HepG2 (cell line): ENCODE data around the gene COQ9. TPM values are rescaled to one million over a fixed set of nuclear protein-coding genes. Genes with fewer than 3 reads are reported as not detected.

Source experiments
- BRF2 ChIP-seq: sonication (generic); formaldehyde crosslinking; IDR thresholded peaks from 2 replicates; pipeline ENCODE4 v1.8.1; 2022; ENCODE audit warnings: mild to moderate bottlenecking, missing genetic modification reagents
- ELF4 ChIP-seq: sonication (generic); formaldehyde crosslinking; IDR thresholded peaks from 2 replicates; pipeline ENCODE4 v1.5.0; 2020; ENCODE audit warnings: missing genetic modification reagents, mild to moderate bottlenecking, moderate library complexity, borderline replicate concordance
- HOXA3 ChIP-seq: sonication (generic); formaldehyde crosslinking; IDR thresholded peaks from 2 replicates; pipeline ENCODE4 v1.5.0; 2020; ENCODE audit warnings: missing genetic modification reagents
- IKZF5 ChIP-seq: IDR thresholded peaks from 2 replicates; pipeline ENCODE4 v1.6.1; 2018; ENCODE audit warnings: missing genetic modification reagents, mild to moderate bottlenecking, missing compliant biosample characterization
- NFAT5 ChIP-seq: sonication (generic); formaldehyde crosslinking; IDR thresholded peaks from 2 replicates; pipeline ENCODE4 v1.4.0; 2020; ENCODE audit warnings: missing genetic modification reagents
- SMARCE1 ChIP-seq: fragments of 450-650 bp; IDR thresholded peaks from 2 replicates; pipeline ENCODE4 v1.6.1; 2017; ENCODE audit warnings: borderline replicate concordance
- SRY ChIP-seq: sonication (generic); formaldehyde crosslinking; IDR thresholded peaks from 2 replicates; pipeline ENCODE4 v1.8.0; 2022; ENCODE audit warnings: mild to moderate bottlenecking, missing genetic modification reagents
- TCF7L2 ChIP-seq: IDR thresholded peaks from 2 replicates; pipeline ENCODE4 v1.6.1; 2011; ENCODE audit warnings: mild to moderate bottlenecking, low read depth, low read length, moderate library complexity
- THAP11 ChIP-seq: IDR thresholded peaks from 2 replicates; pipeline ENCODE4 v1.6.1; 2016; ENCODE audit warnings: missing biosample characterization, missing genetic modification reagents
- U2AF1 ChIP-seq: fragments of 200-400 bp; formaldehyde crosslinking; optimal IDR thresholded peaks from 2 replicates; pipeline ENCODE3; 2017; ENCODE audit warnings: mild to moderate bottlenecking, low read depth, low read length
- ZBTB26 ChIP-seq: IDR thresholded peaks from 2 replicates; pipeline ENCODE4 v1.6.1; 2016; ENCODE audit warnings: missing compliant biosample characterization, missing genetic modification reagents, borderline replicate concordance
- ZFP90 ChIP-seq: sonication (generic); formaldehyde crosslinking; IDR thresholded peaks from 2 replicates; pipeline ENCODE4 v1.8.0; 2022; ENCODE audit warnings: missing genetic modification reagents, mild to moderate bottlenecking, inconsistent platforms, borderline replicate concordance
- ZKSCAN1 ChIP-seq: fragments of 150-350 bp; IDR thresholded peaks from 2 replicates; pipeline ENCODE4 v1.6.1; 2014; ENCODE audit warnings: low read length
- ZMYM4 ChIP-seq: sonication (generic); formaldehyde crosslinking; IDR thresholded peaks from 2 replicates; pipeline ENCODE4 v1.8.1; 2023; ENCODE audit warnings: mild to moderate bottlenecking, missing genetic modification reagents
- ZNF564 ChIP-seq: sonication (generic); formaldehyde crosslinking; IDR thresholded peaks from 2 replicates; pipeline ENCODE4 v1.8.1; 2023; ENCODE audit warnings: mild to moderate bottlenecking, missing genetic modification reagents
- ZNF572 ChIP-seq: sonication (generic); formaldehyde crosslinking; IDR thresholded peaks from 2 replicates; pipeline ENCODE4 v1.5.1; 2020; ENCODE audit warnings: mild to moderate bottlenecking, missing genetic modification reagents
- ZNF597 ChIP-seq: sonication (generic); formaldehyde crosslinking; IDR thresholded peaks from 2 replicates; pipeline ENCODE4 v1.5.0; 2020; ENCODE audit warnings: missing genetic modification reagents
- ZNF678 ChIP-seq: sonication (generic); formaldehyde crosslinking; IDR thresholded peaks from 2 replicates; pipeline ENCODE4 v1.4.0; 2020; ENCODE audit warnings: mild to moderate bottlenecking, missing genetic modification reagents
- ZNF761 ChIP-seq: sonication (generic); formaldehyde crosslinking; conservative IDR thresholded peaks from 2 replicates; pipeline ENCODE4 v1.4.0; 2020; ENCODE audit warnings: mild to moderate bottlenecking, missing genetic modification reagents
- polyA plus RNA-seq, 8 experiments: library from polyadenylated mRNA; depleted of rRNA in 3 of 8; stranded (reverse) in 7 of 8; unstranded in 1 of 8; fragments of >200 nt; fragmentation: Illumina TruSeq in 4 of 8; extraction: Trizol in 4 of 8; gene quantifications; 2 replicates each; pipeline versions ENCODE4 v1.2.1 to v1.2.3, GENCODE V29; 2011 to 2016; ENCODE audit warnings: low read depth in 4 of 8, missing spikeins in 1 of 8, mixed read lengths in 1 of 8; ENCODE audit not compliant: insufficient read depth in 1 of 8
- total RNA-seq, 5 experiments: library from RNA; depleted of rRNA; stranded (reverse); fragments of >200 nt; fragmentation: Illumina TruSeq; extraction: Trizol; gene quantifications; 2 replicates each; pipeline ENCODE4 v1.2.3, GENCODE V29; 2016; ENCODE audit warnings: low read depth in 1 of 5

The COQ9 gene
- total and polyA plus RNA-seq, 2 of the 13 experiments (the other 11 are each of a cell fraction or from before 2014, with no cell fraction given), result 57.5 to 108 TPM

GRCh38 chr16:57479976-57480753 is 32.9 kb downstream of the COQ9 start (continued):
- TF ChIP-seq ZNF597 (CRISPR knock-in tag) (no peak), ELF4 (CRISPR knock-in tag) (peak; percentile 87; the same call in 1 of the 2 replicates), THAP11 (CRISPR knock-in tag) (peak; percentile 30; the same call in 1 of the 2 replicates), ZNF564 (CRISPR knock-in tag) (no peak), TCF7L2 (no peak), U2AF1 (peak; percentile 40), SMARCE1 (no peak), NFAT5 (CRISPR knock-in tag) (0 out of 2 replicates have a peak, but pooled peaks have one; percentile 41), ZFP90 (no peak), ZNF761 (CRISPR knock-in tag) (no peak), HOXA3 (CRISPR knock-in tag) (peak; percentile 37; the same call in 1 of the 2 replicates), ZKSCAN1 (peak; percentile 50; the same call in 1 of the 2 replicates), IKZF5 (CRISPR knock-in tag) (0 out of 2 replicates have a peak, but pooled peaks have one; percentile 55), BRF2 (CRISPR knock-in tag) (0 out of 2 replicates have a peak, but pooled peaks have one; percentile 38), ZNF572 (CRISPR knock-in tag) (no peak), ZNF678 (no peak), SRY (CRISPR knock-in tag) (peak; percentile 69; the same call in 1 of the 2 replicates), ZBTB26 (CRISPR knock-in tag) (no peak), ZMYM4 (0 out of 2 replicates have a peak, but pooled peaks have one; percentile 43)
